Measurements from ENCODE around the gene ZNF785. TPM values are rescaled to one million over a fixed set of nuclear protein-coding genes. Genes with fewer than 3 reads are reported as not detected.
A peak's percentile ranks its signal among the peaks of the same experiment; 100 is the strongest.

Gene ZNF785
- total and polyA plus RNA-seq, 4 donors: 3.1 to 21.8 (median 8.6) TPM

DNA sequence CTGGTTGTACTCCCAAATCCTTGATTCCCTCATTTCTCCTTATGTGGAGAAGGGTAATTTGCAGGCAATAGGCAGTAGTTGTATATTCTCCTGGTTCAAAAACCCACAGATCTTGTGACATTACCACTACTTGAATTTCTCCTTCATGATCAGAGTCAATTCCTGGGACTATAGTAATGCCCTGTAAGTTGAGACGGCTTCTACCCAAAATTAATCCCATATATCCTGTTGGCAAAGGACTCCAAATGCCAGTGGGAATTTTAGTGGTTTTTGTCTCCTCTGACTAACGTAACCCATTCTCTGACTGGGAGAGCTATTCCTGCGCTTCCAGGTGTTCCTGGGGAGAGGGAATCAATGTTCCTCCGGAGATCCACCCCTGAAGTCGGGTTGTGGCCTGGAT is 36.3 kb upstream of the ZNF785 start:
- no peak overlapping the region for H3K4me3 ChIP-seq (ENCODE audit: low read length in 2 of 2)
- no peaks in the 10 kb centered on the region for H3K27me3 ChIP-seq (ENCODE audit: control insufficient read depth in 1 of 2, insufficient read depth in 2 of 2, low read length in 1 of 2)
- intact Hi-C loops (cut with DNase I): no loop called here
- 66 to 69% methylated on average over 5 of the region's 5 CpGs for WGBS, 2 donors
- no peak for ATAC-seq (ENCODE audit: low FRiP score)
- no peak for DNase-seq
- H3K27ac ChIP-seq (ENCODE audit: low read depth in 1 of 2, low read length in 2 of 2): no peak overlapping the region
- H3K36me3 ChIP-seq (ENCODE audit: control insufficient read depth in 1 of 2, insufficient read depth in 2 of 2, low read length in 1 of 2): no peaks in the 10 kb centered on the region
- no peaks in the 10 kb centered on the region for H3K4me1 ChIP-seq (ENCODE audit: control insufficient read depth in 1 of 2, insufficient read depth in 2 of 2, low read length in 2 of 2)
- H3K9me3 ChIP-seq (ENCODE audit: control insufficient read depth, low read length): no peaks in the 10 kb centered on the region

- H3K27ac ChIP-seq (ENCODE audit: low read depth in 1 of 2, low read length in 2 of 2): no peak overlapping the region
- no peaks in the 10 kb centered on the region for H3K9me3 ChIP-seq (ENCODE audit: control insufficient read depth, low read length)
- H3K4me1 ChIP-seq (ENCODE audit: control insufficient read depth in 1 of 2, insufficient read depth in 2 of 2, low read length in 2 of 2): no peaks in the 10 kb centered on the region
- ATAC-seq (ENCODE audit: low FRiP score) (no peak), DNase-seq (no peak)
- WGBS, 2 donors: 59 to 65% methylated on average over 3 of the region's 3 CpGs
- no peaks in the 10 kb centered on the region for H3K27me3 ChIP-seq (ENCODE audit: control insufficient read depth in 1 of 2, insufficient read depth in 2 of 2, low read length in 1 of 2)
- intact Hi-C loops (cut with DNase I): no loop called here
- H3K4me3 ChIP-seq (ENCODE audit: low read length in 2 of 2): no peak overlapping the region
- H3K36me3 ChIP-seq (ENCODE audit: control insufficient read depth in 1 of 2, insufficient read depth in 2 of 2, low read length in 1 of 2): no peaks in the 10 kb centered on the region
These were observed 34.7 kb upstream of the ZNF785 start for GRCh38 chr16:30620169-30620568.

- H3K4me1 ChIP-seq (ENCODE audit: control insufficient read depth in 1 of 2, insufficient read depth in 2 of 2, low read length in 2 of 2): no peaks in the 10 kb centered on the region
- H3K27ac ChIP-seq (ENCODE audit: low read depth in 1 of 2, low read length in 2 of 2): no peak overlapping the region
- intact Hi-C loops (cut with DNase I): no loop called here
- WGBS, 2 donors: 89 to 90% methylated on average over 5 of the region's 5 CpGs
- ATAC-seq (ENCODE audit: low FRiP score) (no peak), DNase-seq (no peak)
- H3K36me3 ChIP-seq (ENCODE audit: control insufficient read depth in 1 of 2, insufficient read depth in 2 of 2, low read length in 1 of 2): no peaks in the 10 kb centered on the region
- H3K9me3 ChIP-seq (ENCODE audit: control insufficient read depth, low read length): no peaks in the 10 kb centered on the region
- H3K27me3 ChIP-seq (ENCODE audit: control insufficient read depth in 1 of 2, insufficient read depth in 2 of 2, low read length in 1 of 2): no peaks in the 10 kb centered on the region
- no peak overlapping the region for H3K4me3 ChIP-seq (ENCODE audit: low read length in 2 of 2)
These were observed 34.1 kb upstream of the ZNF785 start for GRCh38 chr16:30619638-30620037.

- H3K27ac ChIP-seq (ENCODE audit: low read depth in 1 of 2, low read length in 2 of 2): no peak overlapping the region
- no peaks in the 10 kb centered on the region for H3K27me3 ChIP-seq (ENCODE audit: control insufficient read depth in 1 of 2, insufficient read depth in 2 of 2, low read length in 1 of 2)
- H3K9me3 ChIP-seq (ENCODE audit: control insufficient read depth, low read length): no peaks in the 10 kb centered on the region
- no peak for DNase-seq
- intact Hi-C loops (cut with DNase I): no loop called here
- H3K4me3 ChIP-seq (ENCODE audit: low read length in 2 of 2): no peak overlapping the region
- 83 to 88% methylated on average over 4 of the region's 4 CpGs for WGBS, 2 donors
- no peak for ATAC-seq (ENCODE audit: low FRiP score)
- H3K36me3 ChIP-seq (ENCODE audit: control insufficient read depth in 1 of 2, insufficient read depth in 2 of 2, low read length in 1 of 2): no peaks in the 10 kb centered on the region
- H3K4me1 ChIP-seq (ENCODE audit: control insufficient read depth in 1 of 2, insufficient read depth in 2 of 2, low read length in 2 of 2): no peaks in the 10 kb centered on the region
These were observed 33.7 kb upstream of the ZNF785 start for GRCh38 chr16:30619202-30619601.

- H3K27ac ChIP-seq (ENCODE audit: low read depth in 1 of 2, low read length in 2 of 2): no peak overlapping the region
- H3K4me3 ChIP-seq (ENCODE audit: low read length in 2 of 2): no peak overlapping the region
- intact Hi-C loops (cut with DNase I): no loop called here
- DNase-seq (peak in 1 of 2 donors; percentile 66), ATAC-seq (ENCODE audit: low FRiP score) (no peak)
- no peaks in the 10 kb centered on the region for H3K36me3 ChIP-seq (ENCODE audit: control insufficient read depth in 1 of 2, insufficient read depth in 2 of 2, low read length in 1 of 2)
- H3K9me3 ChIP-seq (ENCODE audit: control insufficient read depth, low read length): no peaks in the 10 kb centered on the region
- H3K27me3 ChIP-seq (ENCODE audit: control insufficient read depth in 1 of 2, insufficient read depth in 2 of 2, low read length in 1 of 2): no peaks in the 10 kb centered on the region
- WGBS, 2 donors: 32 to 38% methylated on average over 12 of the region's 12 CpGs
- no peaks in the 10 kb centered on the region for H3K4me1 ChIP-seq (ENCODE audit: control insufficient read depth in 1 of 2, insufficient read depth in 2 of 2, low read length in 2 of 2)
These were observed 30.0 kb upstream of the ZNF785 start for GRCh38 chr16:30615358-30616091.

GRCh38 chr16:30609926-30610839 is 24.7 kb upstream of the ZNF785 start, which contains the start of gene ZNF689:
TSS of gene ZNF689 (minus strand) at chr16:30610389. CDS start at chr16:30610041, 348 bp downstream.
- Histone ChIP-seq H3K27ac (ENCODE audit: low read depth in 1 of 2, low read length in 2 of 2) (peak within 1 kb of the TSS; percentile 64 to 93), H3K4me1 (ENCODE audit: control insufficient read depth in 1 of 2, insufficient read depth in 2 of 2, low read length in 2 of 2) (no peaks in the 10 kb centered on the region), H3K36me3 (ENCODE audit: control insufficient read depth in 1 of 2, insufficient read depth in 2 of 2, low read length in 1 of 2) (no peaks in the 10 kb centered on the region), H3K9me3 (ENCODE audit: control insufficient read depth, low read length) (no peaks in the 10 kb centered on the region), H3K27me3 (ENCODE audit: control insufficient read depth in 1 of 2, insufficient read depth in 2 of 2, low read length in 1 of 2) (no peaks in the 10 kb centered on the region), H3K4me3 (ENCODE audit: low read length in 2 of 2) (peak within 1 kb of the TSS; percentile 80 to 83)
- intact Hi-C loops (cut with DNase I): no loop called here
- peak; percentile 95 to 96 for DNase-seq
- ATAC-seq (ENCODE audit: low FRiP score): peak; percentile 98
- 1% methylated on average over 62 to 63 of the region's 63 CpGs for WGBS, 2 donors

DNA sequence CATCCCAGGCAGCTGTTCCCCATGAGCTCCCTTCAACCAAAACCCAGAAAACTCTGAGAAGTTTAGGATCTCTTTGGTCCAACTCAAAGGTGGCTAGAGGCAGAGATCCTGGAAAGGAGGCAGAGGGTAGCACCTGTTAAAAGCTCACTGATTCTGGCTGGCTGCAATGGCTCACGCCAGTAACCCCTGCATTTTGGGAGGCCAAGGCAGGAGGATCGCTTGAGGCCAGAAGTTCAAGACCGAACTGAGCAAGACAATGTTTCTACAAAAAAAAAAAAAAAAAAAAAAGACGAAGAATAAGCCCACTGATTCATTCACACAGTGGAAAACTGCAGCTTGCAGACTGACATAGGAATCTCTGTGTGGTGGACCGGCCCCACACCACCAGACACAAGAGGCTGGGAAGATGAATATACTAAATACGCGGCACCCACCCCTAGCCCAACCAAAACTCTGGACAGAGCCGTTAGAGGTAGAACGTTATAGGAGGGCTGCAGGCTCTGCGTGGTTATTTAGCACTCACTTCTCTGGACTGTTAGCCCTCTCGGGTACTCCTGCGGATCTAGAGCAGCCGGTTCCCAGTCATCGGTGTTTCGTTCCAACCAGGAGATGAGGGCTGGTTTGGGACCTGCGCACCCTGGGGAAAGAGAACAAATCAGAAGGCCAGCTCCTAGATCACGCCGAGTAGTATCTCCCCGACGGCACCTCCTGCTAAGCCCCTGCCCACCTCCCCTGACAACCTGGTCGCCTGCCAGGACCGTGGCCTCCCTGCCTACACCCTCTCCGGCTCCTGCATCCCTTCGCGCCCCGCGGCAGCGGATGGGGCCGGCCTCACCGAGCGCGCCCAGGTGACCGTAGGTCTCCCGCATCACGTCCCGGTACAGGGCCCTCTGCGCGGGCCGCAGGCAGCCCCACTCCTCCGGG is 23.8 kb upstream of the ZNF785 start:
- Histone ChIP-seq H3K27ac (ENCODE audit: low read depth in 1 of 2, low read length in 2 of 2) (peak overlapping the region; percentile 64 to 93), H3K27me3 (ENCODE audit: control insufficient read depth in 1 of 2, insufficient read depth in 2 of 2, low read length in 1 of 2) (no peaks in the 10 kb centered on the region), H3K9me3 (ENCODE audit: control insufficient read depth, low read length) (no peaks in the 10 kb centered on the region), H3K4me1 (ENCODE audit: control insufficient read depth in 1 of 2, insufficient read depth in 2 of 2, low read length in 2 of 2) (no peaks in the 10 kb centered on the region), H3K4me3 (ENCODE audit: low read length in 2 of 2) (peak overlapping the region; percentile 80 to 83), H3K36me3 (ENCODE audit: control insufficient read depth in 1 of 2, insufficient read depth in 2 of 2, low read length in 1 of 2) (peaks cover 0 to 3% of the 10 kb centered on the region in 2 donors)
- peak; percentile 83 for ATAC-seq (ENCODE audit: low FRiP score)
- 11% methylated on average over 40 of the region's 40 CpGs for WGBS, 2 donors
- intact Hi-C loops (cut with DNase I): no loop called here
- DNase-seq: peak; percentile 71 to 90

DNA sequence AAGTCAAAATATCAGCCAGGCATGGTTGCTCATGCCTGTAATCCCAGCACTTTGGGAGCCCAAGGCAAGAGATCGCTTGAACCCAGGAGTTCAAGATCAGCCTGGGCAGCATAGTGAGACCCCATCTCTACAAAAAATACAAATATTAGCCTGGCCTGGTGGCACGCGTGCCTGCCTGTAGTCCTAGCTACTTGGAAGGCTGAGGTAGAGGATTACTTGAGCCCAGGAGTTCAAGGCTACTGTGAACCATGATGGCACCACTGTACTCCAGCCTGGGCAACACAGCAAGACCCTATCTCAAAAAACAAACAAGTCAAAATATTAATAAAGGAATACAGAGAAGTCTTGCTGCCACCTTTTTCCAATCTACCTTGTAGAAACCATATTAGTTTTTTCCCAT is 20.5 kb upstream of the ZNF785 start:
- DNase-seq: no peak
- intact Hi-C loops (cut with DNase I): no loop called here
- Histone ChIP-seq H3K4me1 (ENCODE audit: control insufficient read depth in 1 of 2, insufficient read depth in 2 of 2, low read length in 2 of 2) (no peaks in the 10 kb centered on the region), H3K36me3 (ENCODE audit: control insufficient read depth in 1 of 2, insufficient read depth in 2 of 2, low read length in 1 of 2) (peaks cover 5% of the 10 kb centered on the region in 2 donors), H3K4me3 (ENCODE audit: low read length in 2 of 2) (no peak overlapping the region), H3K27me3 (ENCODE audit: control insufficient read depth in 1 of 2, insufficient read depth in 2 of 2, low read length in 1 of 2) (no peaks in the 10 kb centered on the region), H3K9me3 (ENCODE audit: control insufficient read depth, low read length) (no peaks in the 10 kb centered on the region), H3K27ac (ENCODE audit: low read depth in 1 of 2, low read length in 2 of 2) (no peak overlapping the region)
- 95 to 96% methylated on average over 3 of the region's 3 CpGs for WGBS, 2 donors
- ATAC-seq (ENCODE audit: low FRiP score): no peak
